Hematopoietic multipotent progenitor cell treated with erythropoietin and hydrocortisone succinate and interleukin-3 and kit ligand, for 6 days (in vitro differentiated cells): ENCODE measurements around the gene NRIP1.
"Not testable (repeated sequence)": the region's sequence is repeated elsewhere in the genome, so short reads cannot be mapped to it uniquely, and the experiment has no call there.

ENCODE experiments used
- DNase-seq: peaks from one replicate; pipeline ENCODE4 v3.0.0-alpha.2; 2015

Gene NRIP1

DNA sequence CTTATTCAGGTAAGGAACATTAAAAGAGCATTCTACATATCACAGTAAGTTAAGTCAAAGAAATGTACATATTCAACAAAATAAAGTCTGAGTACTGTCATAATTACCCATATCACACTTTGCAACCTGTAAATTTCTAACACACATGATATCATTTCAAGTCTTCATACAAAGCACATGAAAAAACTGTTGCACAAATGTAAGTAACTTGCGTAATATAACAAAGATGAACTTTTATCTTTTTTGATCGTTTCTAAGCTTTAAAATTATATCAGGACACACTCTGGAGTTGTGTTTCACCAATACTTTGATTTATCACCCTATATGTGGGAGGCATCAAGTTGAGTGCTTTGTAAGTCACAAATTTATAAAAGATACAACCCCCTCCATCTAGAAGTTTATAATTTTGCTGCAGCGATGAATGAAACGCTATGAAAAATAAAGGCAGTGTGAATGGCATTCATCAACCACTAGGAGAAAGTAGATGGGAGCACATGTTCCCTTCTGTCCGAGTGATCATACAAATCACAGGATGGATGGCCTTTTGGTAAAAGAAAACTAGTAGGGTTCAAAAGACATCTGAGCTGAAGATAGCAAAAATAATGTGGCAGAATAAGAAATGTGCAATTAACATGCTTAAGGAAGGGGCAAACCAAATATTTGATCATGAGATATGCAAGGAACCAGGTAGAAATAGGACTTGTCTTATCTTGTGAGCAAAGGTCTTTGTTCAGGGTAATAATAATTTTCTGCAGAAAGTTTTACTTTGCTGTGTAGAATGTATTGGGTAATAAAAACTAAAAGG is 27.5 kb downstream of the NRIP1 start:
- no peak for DNase-seq

DNA sequence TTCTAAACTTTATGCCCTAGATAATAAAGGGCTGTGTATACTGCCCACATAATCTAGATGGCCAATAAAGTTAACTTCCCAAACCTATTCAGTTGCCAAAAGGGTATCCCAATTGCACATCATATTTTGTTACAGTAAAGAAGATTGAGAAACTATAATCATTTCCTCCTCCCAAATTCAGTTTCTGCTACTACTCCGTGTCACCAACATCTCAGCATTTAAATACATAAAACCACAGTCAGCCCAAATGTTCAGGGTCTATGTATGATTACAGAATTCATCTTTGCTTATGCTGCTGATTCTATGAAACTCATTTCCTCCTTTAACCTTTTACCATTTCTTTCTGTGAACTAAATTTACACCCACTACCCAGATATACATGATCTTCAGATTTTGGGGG is 28.6 kb downstream of the NRIP1 start:
- no peak for DNase-seq

DNA sequence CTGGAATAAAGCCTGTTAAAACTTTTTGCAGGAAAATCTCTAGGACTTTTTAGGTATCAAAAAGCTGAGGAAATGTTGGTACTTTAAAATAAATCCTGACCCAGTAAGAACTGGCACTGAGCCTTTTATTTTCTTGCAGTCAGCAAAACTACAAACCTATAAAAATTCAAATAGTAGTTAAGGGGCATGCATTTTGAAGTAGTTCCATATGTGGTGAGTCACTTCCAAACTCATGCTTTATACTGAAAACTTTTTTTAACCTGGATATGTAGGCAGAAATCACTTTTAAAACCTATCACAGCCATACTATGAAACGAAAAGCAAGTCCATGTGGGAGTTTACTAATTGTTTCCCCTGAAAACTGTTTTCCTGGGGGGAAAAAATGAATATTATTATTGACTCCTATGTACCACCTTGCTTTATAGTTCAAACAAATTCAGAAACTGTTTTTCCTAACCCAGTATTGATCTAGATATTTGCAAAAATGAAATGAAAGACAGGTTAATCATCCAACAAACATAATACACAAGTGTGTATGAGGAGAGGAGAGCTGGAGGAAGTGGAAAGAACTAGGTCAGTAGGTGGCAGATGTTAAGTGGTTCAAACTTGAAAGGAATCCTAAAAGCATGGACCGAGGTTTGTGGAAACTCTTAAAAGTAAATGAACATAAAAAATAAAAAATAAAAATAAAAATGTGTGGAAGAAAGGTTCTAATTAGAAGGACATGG is 30.5 kb downstream of the NRIP1 start:
- DNase-seq, result no peak

DNA sequence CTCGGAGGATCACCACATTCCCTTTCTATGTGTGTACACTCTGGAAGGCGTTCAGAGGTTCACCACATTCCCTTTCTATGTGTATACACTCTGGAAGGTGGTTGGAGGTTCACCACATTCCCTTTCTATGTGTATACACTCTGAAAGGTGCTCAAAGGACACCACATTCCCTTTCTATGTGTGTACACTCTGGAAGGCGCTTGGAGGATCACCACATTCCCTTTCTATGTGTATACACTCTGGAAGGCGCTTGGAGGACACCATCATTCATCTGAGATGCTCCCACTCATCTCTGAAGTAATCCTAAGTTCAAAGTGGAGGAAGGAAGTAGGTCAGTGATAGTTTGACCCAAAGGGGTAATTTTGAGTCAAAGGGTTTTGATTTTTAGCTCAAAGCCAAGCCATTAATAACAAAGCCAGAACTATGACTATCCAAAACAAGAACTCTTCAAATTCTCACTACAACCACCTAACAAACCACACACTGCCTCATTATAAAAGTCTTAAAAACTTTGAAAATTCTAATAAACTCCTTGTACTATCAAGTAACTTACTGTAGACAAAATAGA is 32.9 kb downstream of the NRIP1 start:
- no peak for DNase-seq

DNA sequence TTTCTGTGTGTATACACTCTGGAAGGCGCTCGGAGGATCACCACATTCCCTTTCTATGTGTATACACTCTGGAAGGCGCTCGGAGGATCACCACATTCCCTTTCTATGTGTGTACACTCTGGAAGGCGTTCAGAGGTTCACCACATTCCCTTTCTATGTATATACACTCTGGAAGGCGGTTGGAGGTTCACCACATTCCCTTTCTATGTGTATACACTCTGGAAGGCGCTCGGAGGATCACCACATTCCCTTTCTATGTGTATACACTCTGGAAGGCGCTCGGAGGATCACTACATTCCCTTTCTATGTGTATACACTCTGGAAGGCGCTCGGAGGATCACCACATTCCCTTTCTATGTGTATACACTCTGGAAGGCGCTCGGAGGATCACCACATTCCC is 33.4 kb downstream of the NRIP1 start:
- not testable (repeated sequence) for DNase-seq

DNA sequence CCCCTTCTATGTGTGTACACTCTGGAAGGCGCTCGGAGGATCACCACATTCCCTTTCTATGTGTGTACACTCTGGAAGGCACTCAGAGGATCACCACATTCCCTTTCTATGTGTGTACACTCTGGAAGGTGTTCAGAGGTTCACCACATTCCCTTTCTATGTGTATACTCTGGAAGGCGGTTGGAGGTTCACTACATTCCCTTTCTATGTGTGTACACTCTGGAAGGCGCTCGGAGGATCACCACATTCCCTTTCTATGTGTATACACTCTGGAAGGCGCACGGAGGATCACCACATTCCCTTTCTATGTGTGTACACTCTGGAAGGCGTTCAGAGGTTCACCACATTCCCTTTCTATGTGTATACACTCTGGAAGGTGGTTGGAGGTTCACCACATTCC is 33.9 kb downstream of the NRIP1 start:
- not testable (repeated sequence) for DNase-seq

DNA sequence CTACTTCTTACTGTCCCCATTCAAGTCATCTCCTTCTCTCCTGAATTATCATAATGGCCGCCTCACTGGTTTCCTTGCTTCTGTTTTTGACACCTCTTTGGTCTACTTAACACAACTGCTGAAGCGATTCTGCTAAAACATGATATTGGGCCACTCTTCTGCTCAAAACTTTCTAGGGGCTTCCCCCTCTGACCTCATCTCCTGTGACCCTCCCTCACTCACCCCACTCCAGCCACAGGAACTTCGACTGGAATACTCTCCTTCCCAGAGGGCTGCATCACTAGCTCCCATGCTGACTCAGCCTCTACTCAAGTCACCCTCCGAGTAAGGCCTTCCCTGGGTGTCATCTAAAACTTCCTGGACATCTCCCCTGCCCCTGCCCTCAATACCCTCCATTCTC is 35.7 kb downstream of the NRIP1 start:
- no peak for DNase-seq

DNA sequence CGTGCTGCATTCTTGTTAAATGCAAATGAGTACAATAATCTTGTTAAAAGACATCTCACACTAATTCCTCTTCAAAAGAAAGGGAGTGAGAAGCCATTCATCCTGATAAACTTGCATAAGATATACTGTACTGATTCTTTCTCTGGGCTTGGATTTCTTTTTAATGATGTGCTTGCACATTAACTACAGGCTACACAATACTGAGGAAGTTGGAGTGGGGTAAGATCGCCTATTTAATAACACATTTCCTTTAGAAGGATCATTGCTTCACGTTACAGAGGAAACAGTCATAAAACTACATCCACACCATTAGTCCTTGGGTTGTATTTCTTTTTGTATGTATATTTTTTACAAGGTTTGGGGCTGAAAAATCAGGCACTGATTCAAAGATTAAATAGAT is 36.6 kb downstream of the NRIP1 start:
- DNase-seq, result no peak

DNA sequence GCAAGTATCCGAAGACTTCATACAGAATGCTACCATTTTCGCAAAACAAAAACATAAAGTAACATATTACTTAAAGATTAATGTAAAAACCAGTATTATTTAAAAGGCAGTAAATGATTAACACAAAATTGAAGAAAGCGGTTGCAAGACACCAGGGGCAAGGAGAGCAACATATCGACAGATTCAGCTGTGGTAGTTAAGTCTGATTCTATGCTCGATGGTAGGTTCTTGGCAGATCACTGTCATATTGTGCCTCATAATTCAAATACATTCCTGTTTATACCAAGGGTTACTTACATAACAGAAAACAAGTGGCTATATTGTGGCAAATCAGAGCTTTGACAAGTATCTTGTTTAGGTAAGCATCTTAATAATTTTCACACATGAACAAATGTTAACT is 37.7 kb downstream of the NRIP1 start:
- no peak for DNase-seq

DNA sequence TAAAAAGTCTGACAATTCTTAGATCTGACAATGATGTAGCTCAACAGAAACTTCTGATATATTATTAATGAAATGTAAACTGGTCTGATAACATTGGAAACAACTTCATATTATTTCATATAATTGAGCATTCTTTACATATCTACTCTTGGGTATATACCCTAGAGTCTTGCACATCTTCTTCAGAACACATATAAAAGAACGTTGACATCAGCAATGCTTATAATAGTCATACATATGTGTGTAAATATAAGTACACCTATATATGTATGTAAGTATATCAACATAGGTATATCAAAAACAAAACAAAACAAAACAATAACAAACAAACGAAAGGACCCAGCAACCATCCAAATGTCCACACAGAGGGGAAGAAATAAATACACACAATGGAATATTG is 38.4 kb downstream of the NRIP1 start:
- DNase-seq, result no peak

DNA sequence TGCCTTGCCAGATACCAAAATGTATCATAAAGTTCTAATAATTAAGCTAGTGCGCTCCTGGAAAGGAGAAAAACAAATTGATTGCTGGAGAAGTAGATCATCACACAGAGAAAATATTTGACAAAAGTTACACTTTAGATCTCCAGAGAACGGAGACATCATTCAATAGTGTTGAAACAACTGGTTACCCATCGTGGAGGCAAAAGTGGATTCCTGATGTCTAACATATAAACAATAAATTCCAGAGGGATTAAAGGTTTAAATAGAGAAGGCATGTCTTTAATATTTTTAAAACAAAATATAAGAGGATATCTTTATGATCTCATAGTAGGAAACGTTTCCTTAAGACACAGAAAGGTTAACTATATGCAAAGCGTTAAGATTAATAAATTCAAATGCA is 41.0 kb downstream of the NRIP1 start:
- no peak for DNase-seq

DNA sequence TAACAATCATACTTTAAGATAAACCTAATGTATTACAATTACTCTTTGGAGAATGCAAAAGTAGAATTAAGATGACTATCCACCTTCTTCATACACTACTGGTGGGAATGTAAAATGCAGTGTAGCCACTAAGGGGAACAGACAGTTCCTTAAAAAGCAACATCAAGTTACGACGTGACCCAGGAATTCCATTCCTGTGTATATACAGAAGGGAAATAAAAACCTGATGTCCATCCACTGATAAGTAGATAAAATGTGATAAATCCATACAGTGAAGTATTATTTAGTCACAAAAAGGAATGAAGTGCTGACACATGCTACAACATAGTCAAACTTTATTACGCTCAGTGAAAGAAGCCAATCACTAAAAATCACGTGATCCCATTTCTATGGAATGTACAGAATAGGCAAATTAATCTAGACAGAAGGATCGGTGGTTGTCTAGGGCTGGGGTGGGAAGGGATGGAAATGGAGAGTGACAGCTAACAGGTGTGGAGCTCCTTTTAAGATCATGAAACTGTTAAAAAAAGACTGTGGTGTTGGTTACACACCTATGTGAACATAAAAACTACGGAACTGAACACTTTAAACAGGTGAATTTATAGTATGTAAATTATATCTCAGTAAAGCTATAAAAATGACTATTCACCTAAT is 42.1 kb downstream of the NRIP1 start:
- DNase-seq, result no peak

DNA sequence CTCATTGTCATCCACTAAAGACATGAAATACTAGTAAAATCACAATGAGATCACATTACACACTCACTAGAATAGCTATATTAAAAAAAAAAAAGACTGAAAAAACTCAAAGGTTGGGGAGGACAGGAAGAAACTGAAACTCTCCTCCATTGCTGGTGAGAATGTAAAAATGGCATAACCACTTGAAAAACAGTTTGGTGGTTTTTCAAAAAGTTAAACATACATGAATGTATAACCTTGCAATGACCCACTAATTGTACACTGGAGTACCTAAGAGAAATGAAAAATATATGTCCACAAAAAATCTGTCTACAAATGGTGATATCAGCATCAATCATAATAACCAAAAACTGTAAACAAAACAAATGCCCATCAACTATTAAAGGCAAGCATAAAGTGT is 44.0 kb downstream of the NRIP1 start:
- DNase-seq, result no peak

DNA sequence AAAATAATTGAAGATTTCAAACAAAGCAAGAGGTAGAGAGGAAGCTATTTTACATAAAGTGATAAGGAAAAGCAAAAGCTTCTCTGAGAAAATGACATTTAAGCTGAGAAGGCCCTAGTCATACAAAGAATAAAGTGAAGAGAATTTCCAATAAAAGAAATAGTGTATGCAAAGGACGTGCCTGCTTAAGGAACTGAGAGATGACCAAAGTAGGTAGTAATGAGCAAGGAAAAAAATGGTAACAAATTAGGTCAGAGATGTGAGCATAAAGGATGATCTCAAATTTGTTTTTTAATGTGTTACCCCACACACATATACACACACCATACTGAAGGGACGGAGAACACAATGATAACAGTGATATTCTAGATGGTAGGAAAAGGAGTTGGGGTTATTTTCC is 46.4 kb downstream of the NRIP1 start:
- DNase-seq, result no peak

DNA sequence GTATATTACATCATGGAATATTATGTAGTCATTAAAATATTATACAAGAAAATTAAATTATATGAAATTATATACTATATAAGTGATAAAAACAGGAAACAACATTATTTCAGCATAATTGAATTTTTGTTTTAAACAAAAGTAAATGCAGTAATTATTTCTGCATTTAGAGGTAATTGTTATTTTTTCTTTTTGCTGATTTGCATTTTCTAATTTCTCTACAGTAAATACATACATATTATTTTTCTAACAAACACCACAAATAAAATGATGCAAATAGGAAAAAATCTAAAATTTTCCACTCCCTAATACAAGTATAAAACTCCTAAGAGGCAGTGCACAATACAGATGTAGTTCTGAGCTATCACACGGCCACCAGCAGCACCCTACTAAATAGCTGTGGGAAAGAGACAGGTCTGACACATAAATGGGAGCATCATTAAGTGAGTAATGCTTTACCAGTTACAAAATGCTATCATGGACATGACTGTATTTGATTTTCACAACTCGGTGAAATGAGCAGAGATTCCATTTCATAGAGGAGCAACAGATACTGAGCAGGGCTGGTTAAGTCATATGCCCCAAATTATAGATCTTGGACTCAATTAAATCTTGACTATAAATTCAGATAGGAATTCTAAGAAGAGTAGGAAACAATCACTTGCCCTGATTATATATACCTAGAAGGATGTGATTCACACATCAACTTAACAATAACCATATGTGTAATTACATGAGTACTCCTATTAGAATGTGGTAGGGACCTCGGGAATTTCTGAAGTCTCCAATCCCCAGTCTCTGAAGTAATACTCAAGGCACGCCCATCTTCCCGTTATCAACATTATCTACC is 49.0 kb downstream of the NRIP1 start:
- no peak for DNase-seq

DNA sequence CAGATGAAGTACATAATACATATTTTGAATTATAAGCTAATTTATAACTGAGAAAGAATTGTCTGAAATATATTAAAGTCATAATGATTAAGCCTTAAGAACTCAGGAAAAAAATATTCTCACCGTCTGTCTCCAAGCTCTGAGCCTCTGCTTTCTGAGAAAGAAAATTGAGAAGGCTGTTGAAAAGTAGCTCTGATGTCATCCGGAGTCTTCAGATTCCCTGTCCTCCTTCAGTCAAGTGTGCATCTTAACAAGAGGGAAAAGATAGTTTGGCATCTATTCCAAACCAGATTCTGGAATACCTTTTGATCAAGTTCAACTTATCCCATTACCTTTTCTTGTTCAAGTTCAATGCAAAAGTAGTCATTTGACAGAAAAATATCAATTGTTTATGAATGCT is 50.6 kb downstream of the NRIP1 start:
- no peak for DNase-seq

DNA sequence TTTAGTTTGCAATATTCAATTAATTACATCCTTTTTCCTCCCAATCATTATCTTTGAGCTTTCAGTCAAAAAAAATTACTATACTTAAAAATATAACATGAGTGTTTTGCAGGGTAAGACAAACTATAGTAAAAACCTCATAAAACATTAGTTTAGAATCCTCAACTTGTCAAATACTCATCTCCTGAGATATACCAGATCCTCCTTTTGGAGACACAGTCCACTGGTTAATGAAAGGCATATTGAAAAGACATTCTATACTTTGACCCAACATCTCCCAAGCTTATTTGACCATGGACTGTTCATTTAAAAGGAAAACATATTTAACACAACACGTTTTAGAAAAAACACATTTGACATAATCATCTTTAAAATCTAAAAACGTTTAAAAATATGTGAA is 52.8 kb downstream of the NRIP1 start:
- DNase-seq, result no peak

DNA sequence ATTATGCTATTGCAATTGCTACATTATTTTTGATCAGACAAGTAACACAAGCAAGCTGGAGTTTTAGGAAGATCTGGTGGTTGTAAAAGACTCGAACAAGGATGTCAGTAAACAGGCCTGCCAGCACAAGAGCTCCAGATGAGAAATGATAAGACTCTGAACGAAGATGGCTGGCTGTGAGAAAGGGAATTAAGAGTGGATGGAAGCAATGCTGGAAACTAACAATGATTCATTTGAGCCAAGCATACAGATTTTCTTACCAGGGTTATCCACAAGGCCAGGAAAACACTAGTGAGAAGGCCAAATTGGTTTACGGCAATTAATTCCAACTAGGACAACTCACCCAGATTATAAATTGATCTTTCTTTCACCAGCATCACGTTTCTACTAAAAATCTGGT is 54.2 kb downstream of the NRIP1 start:
- peak; percentile 21 for DNase-seq

DNA sequence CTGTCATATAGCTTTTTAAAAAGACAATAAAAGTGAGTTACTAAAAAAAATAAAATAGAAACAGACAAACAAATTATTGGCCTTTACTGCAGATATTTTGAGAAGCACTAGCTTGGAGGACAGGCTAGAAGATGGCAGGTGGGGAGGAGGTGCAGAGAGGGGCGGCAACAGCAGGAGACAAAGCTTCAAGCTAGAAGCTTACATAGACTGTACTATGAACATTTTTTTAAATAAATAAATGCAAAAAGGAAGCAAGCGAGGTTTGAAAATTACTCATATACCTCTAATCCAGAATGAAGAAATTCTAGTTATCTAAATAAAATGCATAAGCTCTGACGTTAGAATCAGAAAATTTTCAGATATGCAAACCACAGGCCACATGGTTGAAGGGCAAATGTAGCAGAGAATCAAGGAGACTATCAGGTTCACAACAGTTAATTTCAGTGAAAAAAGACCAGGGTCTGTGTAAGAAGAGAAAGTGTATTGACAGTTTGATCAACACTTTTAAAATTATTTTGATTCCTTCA is 54.9 kb downstream of the NRIP1 start:
- no peak for DNase-seq

DNA sequence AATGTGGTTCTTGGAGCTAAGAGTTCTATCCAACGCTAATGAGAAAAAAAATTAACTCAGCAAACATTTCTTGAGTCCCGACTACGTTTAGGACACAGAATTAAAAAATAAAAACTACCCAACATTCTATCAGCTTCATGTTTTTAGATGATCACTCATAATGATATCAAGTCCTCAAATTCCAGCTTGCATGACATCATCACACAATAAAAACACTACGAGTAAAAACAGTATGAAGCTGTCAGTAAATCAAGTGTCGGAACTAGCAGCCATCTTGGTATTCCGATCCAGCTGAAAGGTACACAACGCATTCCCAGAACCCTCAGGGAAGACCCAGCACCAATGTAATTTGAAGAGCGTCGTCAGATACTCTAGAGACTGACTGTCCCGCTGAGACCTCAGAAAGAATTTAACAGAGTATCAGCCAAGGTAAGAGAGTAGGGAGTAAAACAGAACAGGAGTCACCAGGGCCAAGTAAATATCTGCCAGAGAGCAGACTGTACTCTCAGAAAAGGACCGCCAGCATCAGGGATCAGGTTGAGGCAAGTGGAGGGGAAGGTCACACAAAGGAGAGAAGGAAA is 57.0 kb downstream of the NRIP1 start:
- DNase-seq, result no peak

DNA sequence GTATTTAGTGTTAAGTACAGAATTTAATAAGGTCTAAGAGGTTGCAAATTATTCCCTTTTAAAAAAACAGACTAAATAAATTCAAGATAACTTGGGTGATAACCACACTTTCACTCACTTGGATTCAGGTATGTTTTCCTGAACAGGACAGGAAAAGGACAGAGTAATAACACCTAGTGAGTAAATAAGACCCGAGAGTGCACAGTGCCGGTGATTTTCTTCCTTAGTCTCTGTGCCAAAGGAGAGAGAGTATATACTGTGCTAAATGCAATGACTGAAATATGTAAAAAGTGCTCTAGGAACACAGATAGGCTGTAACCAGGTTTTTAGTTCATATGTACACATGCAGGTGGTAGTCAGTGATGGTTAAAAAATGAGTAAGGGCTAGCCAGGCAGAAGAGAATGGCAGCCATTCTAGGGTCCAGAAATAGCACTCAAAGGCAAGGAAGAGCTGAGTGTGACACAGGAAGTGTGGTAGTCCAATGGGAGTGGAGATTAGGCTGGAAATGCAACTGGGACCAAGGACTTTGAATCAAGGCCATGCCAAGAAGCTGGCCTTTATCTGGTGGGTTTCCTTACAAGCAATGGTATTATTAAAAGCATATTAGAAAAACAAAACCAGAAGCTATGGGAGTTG is 58.1 kb downstream of the NRIP1 start:
- DNase-seq, result no peak

DNA sequence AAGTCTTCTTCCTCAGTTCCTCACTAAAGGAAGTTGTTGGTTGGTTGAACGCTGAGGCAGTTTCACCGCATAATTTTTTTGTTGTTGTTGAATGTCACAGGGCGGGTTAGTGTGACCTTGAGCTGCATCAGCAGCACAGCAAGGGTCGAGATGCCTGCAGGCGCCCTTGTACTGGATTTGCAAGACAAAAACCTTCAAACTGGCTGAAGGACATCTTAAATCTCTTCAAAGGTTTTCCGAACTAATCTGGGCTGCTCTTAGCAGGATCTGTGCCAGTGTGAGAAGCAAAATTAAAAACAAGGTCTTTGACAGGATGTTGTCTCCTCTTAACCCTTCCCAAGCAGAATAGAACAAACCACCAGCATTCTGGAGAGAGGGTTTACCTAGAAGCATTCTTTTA is 59.4 kb downstream of the NRIP1 start:
- no peak for DNase-seq
